Sigmoid colon (tissue), 7 donors: ENCODE data around the gene WDR74. TPM values are rescaled to one million over a fixed set of nuclear protein-coding genes. Genes with fewer than 3 reads are reported as not detected.
"Not testable (repeated sequence)": the region's sequence is repeated elsewhere in the genome, so short reads cannot be mapped to it uniquely, and the experiment has no call there.

Source experiments
- DNase-seq: peaks from one replicate; pipeline ENCODE4 v3.0.0-alpha.2; 2019
- H3K27ac ChIP-seq, 4 donors: fragments of 200-600 bp; sonication (generic); one replicate each; pipeline ENCODE4 v1.5.1; 2016 to 2019; ENCODE audit warnings: mild to moderate bottlenecking in 1 of 4
- H3K27me3 ChIP-seq, 3 donors: fragments of 200-600 bp; sonication (generic); one replicate each; pipeline ENCODE4 v1.5.1; 2019; ENCODE audit warnings: mild to moderate bottlenecking in 1 of 3
- H3K36me3 ChIP-seq, 4 donors: fragments of 200-600 bp; sonication (generic); one replicate each; pipeline ENCODE4 v1.5.1; 2016 to 2019
- H3K4me1 ChIP-seq, 4 donors: fragments of 200-600 bp; sonication (generic); one replicate each; pipeline ENCODE4 v1.5.1; 2017 to 2019
- H3K4me3 ChIP-seq, 4 donors: fragments of 200-600 bp; sonication (generic); one replicate each; pipeline ENCODE4 v1.5.1; 2017 to 2019; ENCODE audit warnings: mild to moderate bottlenecking in 2 of 4, moderate library complexity in 1 of 4
- H3K9me3 ChIP-seq, 4 donors: fragments of 200-600 bp in 3 of 4; sonication (generic) in 3 of 4; one replicate each; pipeline versions ENCODE4 v1.5.1 to v1.6.1; 2013 to 2019
- CTCF ChIP-seq, 4 experiments: fragments of 450-650 bp in 3 of 4; fragments of 200-600 bp in 1 of 4; IDR thresholded peaks; one replicate each; pipeline ENCODE4 v1.5.1; 2016 to 2019; ENCODE audit warnings: antibody characterized with exemption in 4 of 4, mild to moderate bottlenecking in 3 of 4, moderate library complexity in 2 of 4
- EP300 ChIP-seq, 4 donors: sonication (generic); formaldehyde crosslinking; IDR thresholded peaks; one replicate each; pipeline ENCODE4 v1.6.1; 2017; ENCODE audit warnings: antibody characterized with exemption in 4 of 4
- POLR2A ChIP-seq, 2 donors: fragments of 450-650 bp; IDR thresholded peaks; one replicate each; pipeline ENCODE4 v1.6.1; 2016; ENCODE audit warnings: antibody characterized with exemption in 2 of 2, mild to moderate bottlenecking in 2 of 2, moderate library complexity in 2 of 2
- POLR2AphosphoS5 ChIP-seq, 4 donors: sonication (generic); formaldehyde crosslinking; IDR thresholded peaks; one replicate each; pipeline ENCODE4 v1.6.1; 2017; ENCODE audit warnings: antibody characterized with exemption in 4 of 4
- WGBS, 2 donors: extraction: QIAGEN DNeasy Blood & Tissue Kit; methylation state at CpG; one replicate each; pipeline ENCODE4 v1.1.7; 2013; 5-methylcytosine and 5-hydroxymethylcytosine counted together
- intact Hi-C: fragments of 100-400 bp; cut with DNase I; formaldehyde crosslinking; loops from one replicate; pipeline ENCODE4 v1.15.1; 2023
- polyA plus RNA-seq, 3 donors: library from polyadenylated mRNA; stranded (reverse); fragments of 200-250 nt; gene quantifications; one replicate each; pipeline ENCODE4 v1.2.3, GENCODE V29; 2013
- total RNA-seq, 4 donors: library from RNA; depleted of rRNA; stranded (reverse); fragments of >200 nt; gene quantifications; one replicate each; pipeline ENCODE4 v1.1.0, GENCODE V29; 2016
- donor health status: healthy with polysubstance abuse.
- donor health status: Bipolar disorder and iron deficiency.
- donor health status: healthy.

The WDR74 gene
- total and polyA plus RNA-seq, 7 donors: 11.6 to 47.6 (median 30.7) TPM

- WGBS, 2 donors: 65 to 66% methylated on average over 15 of the region's 15 CpGs
- TF ChIP-seq POLR2A (IDR thresholded peaks at IDR 0.05): no peak
- TF ChIP-seq EP300 (IDR thresholded peaks at IDR 0.05): no peak
- no peak for TF ChIP-seq CTCF (IDR thresholded peaks at IDR 0.05)
- TF ChIP-seq POLR2AphosphoS5 (IDR thresholded peaks at IDR 0.05): no peak
- intact Hi-C loops: no loop called here
- no peak overlapping the region for H3K4me3 ChIP-seq
- no peak overlapping the region for H3K27ac ChIP-seq
- H3K27me3 ChIP-seq: no peaks in the 10 kb centered on the region
- H3K36me3 ChIP-seq: peaks cover 7 to 41% (median 25%) of the 10 kb centered on the region in 4 donors
- peaks cover 0 to 26% (median 21%) of the 10 kb centered on the region in 4 donors for H3K4me1 ChIP-seq
- no peaks in the 10 kb centered on the region for H3K9me3 ChIP-seq
- no peak for DNase-seq
These were observed 11.8 kb upstream of the WDR74 start for GRCh38 chr11:62850911-62851806.

GRCh38 chr11:62847767-62848314, 8.5 kb upstream of the WDR74 start:
- WGBS, 2 donors: 91 to 98% methylated on average over 1 of the region's 1 CpG
- H3K27me3 ChIP-seq: no peaks in the 10 kb centered on the region
- no peaks in the 10 kb centered on the region for H3K9me3 ChIP-seq
- no peak overlapping the region for H3K27ac ChIP-seq
- H3K4me1 ChIP-seq: peaks cover 0 to 4% (median under 1%) of the 10 kb centered on the region in 4 donors
- DNase-seq: no peak
- TF ChIP-seq POLR2A (IDR thresholded peaks at IDR 0.05): no peak
- no peak for TF ChIP-seq EP300 (IDR thresholded peaks at IDR 0.05)
- no peak for TF ChIP-seq CTCF (IDR thresholded peaks at IDR 0.05)
- TF ChIP-seq POLR2AphosphoS5 (IDR thresholded peaks at IDR 0.05): no peak
- no peak overlapping the region for H3K4me3 ChIP-seq
- peaks cover 7 to 19% (median 13%) of the 10 kb centered on the region in 4 donors for H3K36me3 ChIP-seq
- intact Hi-C loops: no loop called here

- H3K27ac ChIP-seq: no peak overlapping the region
- H3K36me3 ChIP-seq: peaks cover 0 to 2% (median 0%) of the 10 kb centered on the region in 4 donors
- no peaks in the 10 kb centered on the region for H3K27me3 ChIP-seq
- intact Hi-C loops: no loop called here
- DNase-seq: no peak
- H3K9me3 ChIP-seq: no peaks in the 10 kb centered on the region
- no peak overlapping the region for H3K4me3 ChIP-seq
- peaks cover 0 to 11% (median 9%) of the 10 kb centered on the region in 4 donors for H3K4me1 ChIP-seq
- TF ChIP-seq POLR2AphosphoS5 (IDR thresholded peaks at IDR 0.05) (no peak), POLR2A (IDR thresholded peaks at IDR 0.05) (no peak)
- WGBS, 2 donors: 91 to 93% methylated on average over 3 of the region's 3 CpGs
These were observed 6.8 kb upstream of the WDR74 start for GRCh38 chr11:62846177-62846576.

- Histone ChIP-seq H3K27ac (no peak overlapping the region), H3K9me3 (no peaks in the 10 kb centered on the region), H3K4me1 (peaks cover 0 to 19% (median 12%) of the 10 kb centered on the region in 4 donors), H3K27me3 (no peaks in the 10 kb centered on the region), H3K4me3 (no peak overlapping the region), H3K36me3 (no peaks in the 10 kb centered on the region)
- WGBS, 2 donors: 97% methylated on average over 3 of the region's 3 CpGs
- DNase-seq: no peak
- TF ChIP-seq CTCF (IDR thresholded peaks at IDR 0.05) (no peak), POLR2A (IDR thresholded peaks at IDR 0.05) (no peak), EP300 (IDR thresholded peaks at IDR 0.05) (no peak), POLR2AphosphoS5 (IDR thresholded peaks at IDR 0.05) (no peak)
- intact Hi-C loops: loop anchor here (5.0 kb wide), 1 partner anchor 57 kb away; the partner anchor contains the start of gene TMEM179B
These were observed 4.8 kb upstream of the WDR74 start for GRCh38 chr11:62844154-62844553.

GRCh38 chr11:62843466-62843865, 4.1 kb upstream of the WDR74 start:
- 91 to 95% methylated on average over 3 of the region's 3 CpGs for WGBS, 2 donors
- no peak for TF ChIP-seq EP300 (IDR thresholded peaks at IDR 0.05)
- TF ChIP-seq POLR2A (IDR thresholded peaks at IDR 0.05): no peak
- no peak for TF ChIP-seq CTCF (IDR thresholded peaks at IDR 0.05)
- TF ChIP-seq POLR2AphosphoS5 (IDR thresholded peaks at IDR 0.05): no peak
- intact Hi-C loops: loop anchor here (2.0 to 5.0 kb wide), 2 partner anchors 37 to 56 kb away; partner anchors contain the start of genes SLC3A2 and TMEM179B

GRCh38 chr11:62842891-62843290, 3.5 kb upstream of the WDR74 start:
- 86 to 95% methylated on average over 9 of the region's 9 CpGs for WGBS, 2 donors

More at GRCh38 chr11:62843466-62843865, 4.1 kb upstream of the WDR74 start:
- no peaks in the 10 kb centered on the region for H3K36me3 ChIP-seq
- peaks cover 0 to 26% (median 17%) of the 10 kb centered on the region in 4 donors for H3K4me1 ChIP-seq
- H3K9me3 ChIP-seq: no peaks in the 10 kb centered on the region
- no peaks in the 10 kb centered on the region for H3K27me3 ChIP-seq
- no peak for DNase-seq
- H3K27ac ChIP-seq: no peak overlapping the region
- no peak overlapping the region for H3K4me3 ChIP-seq

More at GRCh38 chr11:62842891-62843290, 3.5 kb upstream of the WDR74 start:
- H3K9me3 ChIP-seq, H3K27me3 ChIP-seq, H3K36me3 ChIP-seq, DNase-seq: not testable (repeated sequence)
- peak overlapping the region in 1 of 4 donors; percentile 76 for H3K4me3 ChIP-seq
- intact Hi-C loops: loop anchor here (2.0 to 5.0 kb wide), 2 partner anchors 38 to 56 kb away; partner anchors contain the start of genes SLC3A2 and TMEM179B
- peaks cover 0 to 32% (median 23%) of the 10 kb centered on the region in 4 donors for H3K4me1 ChIP-seq
- H3K27ac ChIP-seq: peak overlapping the region; percentile 96 to 98 (median 98)
